OCI-LY3 (cell line): Measurements from ENCODE around the gene RUSF1.

Experiments
- EZH2phosphoT487 ChIP-seq: fragments of 200-600 bp; shearing (Covaris generic); IDR thresholded peaks from 2 replicates; pipeline ENCODE4 v1.6.1; 2018; ENCODE audit warnings: antibody characterized with exemption, mixed run types, low read depth
- TF ChIP-seq, protein P1 (sequence below): fragments of 200-600, 300-600 bp; sonication (generic); IDR thresholded peaks from 2 replicates; pipeline ENCODE4 v1.5.1; 2014; ENCODE audit warnings: antibody characterized with exemption, low read length, low read depth

DNA sequence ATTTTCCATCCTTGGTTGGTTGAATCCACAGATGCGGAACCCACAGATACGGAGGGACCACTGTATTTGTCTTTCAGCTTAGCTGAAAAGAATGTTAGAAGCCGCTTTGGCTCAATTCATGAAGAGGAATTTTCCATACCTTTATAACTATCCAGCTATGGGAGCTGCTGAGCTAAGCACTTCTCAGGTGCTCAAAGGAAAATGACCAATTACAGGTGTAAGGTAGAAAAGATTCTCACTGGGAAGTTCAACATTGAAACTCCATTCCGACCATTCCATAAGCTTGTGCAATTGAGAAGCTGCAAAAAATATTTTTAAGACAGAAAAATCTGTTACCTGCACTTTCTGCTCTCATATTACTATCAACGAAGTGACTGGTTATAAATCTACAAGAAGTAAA lies 22.2 kb upstream of the RUSF1 start:
- TF ChIP-seq, protein P1, sequence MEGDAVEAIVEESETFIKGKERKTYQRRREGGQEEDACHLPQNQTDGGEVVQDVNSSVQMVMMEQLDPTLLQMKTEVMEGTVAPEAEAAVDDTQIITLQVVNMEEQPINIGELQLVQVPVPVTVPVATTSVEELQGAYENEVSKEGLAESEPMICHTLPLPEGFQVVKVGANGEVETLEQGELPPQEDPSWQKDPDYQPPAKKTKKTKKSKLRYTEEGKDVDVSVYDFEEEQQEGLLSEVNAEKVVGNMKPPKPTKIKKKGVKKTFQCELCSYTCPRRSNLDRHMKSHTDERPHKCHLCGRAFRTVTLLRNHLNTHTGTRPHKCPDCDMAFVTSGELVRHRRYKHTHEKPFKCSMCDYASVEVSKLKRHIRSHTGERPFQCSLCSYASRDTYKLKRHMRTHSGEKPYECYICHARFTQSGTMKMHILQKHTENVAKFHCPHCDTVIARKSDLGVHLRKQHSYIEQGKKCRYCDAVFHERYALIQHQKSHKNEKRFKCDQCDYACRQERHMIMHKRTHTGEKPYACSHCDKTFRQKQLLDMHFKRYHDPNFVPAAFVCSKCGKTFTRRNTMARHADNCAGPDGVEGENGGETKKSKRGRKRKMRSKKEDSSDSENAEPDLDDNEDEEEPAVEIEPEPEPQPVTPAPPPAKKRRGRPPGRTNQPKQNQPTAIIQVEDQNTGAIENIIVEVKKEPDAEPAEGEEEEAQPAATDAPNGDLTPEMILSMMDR = no peak
- no peak for TF ChIP-seq EZH2phosphoT487
